ENCODE results near the gene ATP5F1C.
"Not testable (repeated sequence)": the region's sequence is repeated elsewhere in the genome, so short reads cannot be mapped to it uniquely, and the experiment has no call there.

The ATP5F1C gene

DNA sequence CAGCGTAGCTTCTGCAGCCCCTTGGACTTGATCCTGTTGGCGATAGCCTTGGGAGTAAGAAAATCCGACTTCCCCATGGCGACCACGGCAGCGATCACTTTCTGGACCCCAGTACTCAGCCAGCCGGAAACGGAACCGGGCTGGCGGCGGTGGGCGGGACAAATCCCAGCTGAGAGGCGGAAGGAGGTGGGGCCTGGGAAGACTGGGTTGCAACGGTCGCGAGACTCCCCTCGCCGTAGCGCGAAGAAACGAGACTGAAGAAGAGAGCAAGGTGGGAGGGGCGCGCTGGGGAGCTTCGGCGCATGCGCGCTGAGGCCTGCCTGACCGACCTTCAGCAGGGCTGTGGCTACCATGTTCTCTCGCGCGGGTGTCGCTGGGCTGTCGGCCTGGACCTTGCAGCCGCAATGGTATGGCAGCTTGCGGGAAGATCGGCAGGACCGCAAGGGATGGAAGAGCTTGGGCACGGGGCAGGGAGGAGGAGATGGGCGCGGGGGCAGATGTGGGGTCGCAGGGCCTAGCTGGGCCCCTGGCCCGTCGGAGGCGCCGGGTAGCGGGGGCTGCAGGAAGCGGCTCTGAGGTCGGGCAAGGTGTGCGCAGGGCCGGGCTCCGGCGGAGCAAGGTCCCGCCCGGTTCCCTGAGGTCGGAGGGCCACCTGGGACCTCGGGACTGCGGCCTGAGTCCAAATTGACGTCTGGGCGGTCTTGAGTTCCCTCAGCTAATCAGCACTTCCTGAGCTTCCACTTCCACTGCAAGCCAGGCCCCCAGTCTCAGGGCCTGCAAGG lies at the start of gene ATP5F1C, which contains the start of gene KIN:
ATP5F1C (plus strand) TSS at position 321 of the 782 bp plus-strand sequence; CDS start at position 352, 31 bp downstream.
KIN (minus strand) TSS at position 137 of the 782 bp plus-strand sequence; CDS start at position 77, 60 bp downstream.
- DNase-seq (ENCODE audit: low spot score) = peak; percentile 93

- DNase-seq (ENCODE audit: low spot score) = no peak
These were observed 49.2 kb upstream of the ATP5F1C start for GRCh38 chr10:7738536-7739407.

DNA sequence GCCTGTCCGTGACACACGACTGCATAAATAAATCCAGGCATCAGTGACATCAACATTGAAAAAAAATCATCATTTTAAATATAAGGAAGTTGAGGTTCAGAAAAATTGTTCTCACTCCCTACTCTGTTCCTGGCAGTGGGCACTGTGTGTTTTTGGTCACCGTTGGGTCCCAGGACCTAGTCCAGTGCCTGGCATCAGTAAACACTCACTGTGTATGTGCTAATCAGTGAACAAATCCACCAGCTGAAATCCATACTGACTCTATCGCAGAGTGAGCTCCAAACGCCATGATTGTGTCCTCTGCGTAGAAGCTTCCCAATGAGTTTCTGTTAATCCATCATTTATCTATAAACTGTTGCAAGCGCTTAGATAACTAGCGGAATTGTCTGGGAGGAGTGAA lies 43.7 kb upstream of the ATP5F1C start:
- DNase-seq (ENCODE audit: low spot score) = no peak

DNA sequence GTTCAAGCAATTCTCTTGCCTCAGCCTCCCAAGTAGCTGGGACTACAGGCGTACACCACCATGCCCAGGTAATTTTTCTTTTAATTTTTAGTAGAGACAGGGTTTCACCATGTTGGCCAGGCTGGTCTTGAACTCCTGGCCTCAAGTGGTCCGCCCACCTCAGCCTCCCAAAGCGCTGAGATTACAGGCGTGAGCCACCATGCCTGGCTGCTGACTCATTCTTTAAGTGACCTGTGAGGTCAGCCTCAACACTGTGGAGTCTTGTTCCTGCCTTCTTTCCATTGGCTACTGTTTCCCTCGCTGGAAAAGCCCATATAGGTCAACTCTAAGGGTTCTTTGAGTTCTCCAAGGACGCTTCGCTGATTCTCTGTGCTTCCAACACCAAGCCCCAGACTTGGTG lies 39.3 kb upstream of the ATP5F1C start:
- not testable (repeated sequence) for DNase-seq (ENCODE audit: low spot score)

DNA sequence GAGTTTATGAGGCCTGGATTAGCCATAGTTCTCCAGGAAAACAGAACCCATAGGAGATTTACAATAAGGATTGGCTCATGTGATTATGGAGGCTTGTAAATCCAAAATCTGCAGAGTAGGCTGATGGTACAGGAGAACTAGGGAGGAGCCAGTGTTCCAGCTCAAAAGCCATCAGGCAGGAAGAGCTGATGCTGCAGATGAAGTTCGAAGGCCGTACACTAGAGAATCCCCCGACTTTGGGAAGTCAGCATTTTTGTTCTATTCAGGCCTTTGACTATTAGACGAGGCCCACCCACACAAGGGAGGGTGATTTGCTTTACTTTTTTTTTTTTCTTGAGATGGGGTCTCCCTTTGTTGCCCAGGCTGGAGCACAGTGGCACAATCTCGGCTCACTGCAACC lies 37.8 kb upstream of the ATP5F1C start:
- DNase-seq (ENCODE audit: low spot score) = no peak

- no peak for DNase-seq (ENCODE audit: low spot score)
These were observed 35.7 kb upstream of the ATP5F1C start for GRCh38 chr10:7752251-7752650.

- no peak for DNase-seq (ENCODE audit: low spot score)
These were observed 32.9 kb upstream of the ATP5F1C start for GRCh38 chr10:7755103-7755502.

DNA sequence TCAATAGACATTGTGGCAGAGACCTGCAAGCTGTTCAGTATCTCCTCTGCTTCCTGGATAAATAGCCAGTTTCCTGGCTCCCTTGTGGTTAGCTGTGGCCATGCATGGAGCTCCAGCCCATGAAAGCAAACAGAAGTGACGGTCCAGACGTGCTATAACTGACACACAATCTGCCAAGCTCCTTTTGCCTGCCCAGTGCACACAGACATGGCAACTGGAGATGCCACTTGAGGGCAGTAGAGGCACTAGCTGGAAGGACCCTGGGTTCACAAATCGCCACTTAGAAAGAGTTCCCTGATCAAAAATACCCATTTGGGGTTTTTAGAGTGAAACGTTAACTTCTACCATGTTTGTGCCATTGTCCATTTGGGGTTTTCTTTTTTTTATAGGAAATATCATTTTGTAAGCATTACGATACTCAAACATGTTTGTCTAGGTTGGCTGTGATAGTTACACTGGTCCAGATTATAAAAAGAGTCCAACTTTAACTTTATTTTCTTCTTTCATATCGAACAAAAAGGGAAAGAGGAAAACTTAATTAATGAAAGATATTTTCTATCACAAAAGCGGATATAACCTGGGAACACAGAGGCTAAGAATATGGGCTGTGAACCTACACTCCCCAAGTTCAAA lies 31.5 kb upstream of the ATP5F1C start:
- DNase-seq (ENCODE audit: low spot score) = no peak

DNA sequence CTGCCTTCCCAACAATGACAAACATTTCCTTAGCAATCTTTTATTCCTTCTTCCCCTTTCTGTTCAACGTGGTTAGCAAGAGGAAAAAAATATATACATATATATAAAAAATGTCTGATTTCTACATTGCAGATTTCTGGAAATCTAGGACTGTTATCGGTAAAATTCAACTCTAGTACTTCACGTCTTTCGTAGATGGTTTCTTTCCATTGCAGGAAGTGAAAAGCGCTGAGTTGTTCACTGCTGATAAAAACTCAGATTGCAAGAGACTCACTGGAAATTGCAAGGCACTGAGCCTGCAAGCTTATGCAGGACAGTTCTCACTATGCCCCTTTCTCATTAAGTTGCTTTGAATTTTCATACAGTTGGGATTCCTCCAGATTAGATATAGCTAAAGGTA lies 24.0 kb upstream of the ATP5F1C start:
- DNase-seq (ENCODE audit: low spot score) = no peak

DNA sequence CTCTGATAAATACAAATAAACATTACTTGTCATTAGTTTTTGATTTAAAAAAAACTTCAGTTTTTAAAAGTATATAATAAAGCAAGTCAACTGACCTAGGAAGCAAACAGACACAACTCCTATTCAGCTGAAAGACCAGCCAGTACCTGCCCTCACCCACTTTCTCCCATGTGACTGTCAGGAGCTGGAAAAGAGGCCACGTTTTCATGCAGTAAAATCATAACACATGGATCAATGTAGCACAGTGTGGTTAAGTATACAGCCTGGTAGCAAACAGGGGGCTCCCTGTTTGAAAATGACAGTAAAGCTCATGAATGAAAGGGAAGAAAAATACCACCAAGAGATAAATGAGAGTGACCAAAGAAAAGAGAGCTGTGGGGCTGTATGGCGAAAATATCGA lies 21.7 kb upstream of the ATP5F1C start:
- DNase-seq (ENCODE audit: low spot score) = no peak

- no peak for DNase-seq (ENCODE audit: low spot score)
These were observed 20.8 kb upstream of the ATP5F1C start for GRCh38 chr10:7767209-7767608.

DNA sequence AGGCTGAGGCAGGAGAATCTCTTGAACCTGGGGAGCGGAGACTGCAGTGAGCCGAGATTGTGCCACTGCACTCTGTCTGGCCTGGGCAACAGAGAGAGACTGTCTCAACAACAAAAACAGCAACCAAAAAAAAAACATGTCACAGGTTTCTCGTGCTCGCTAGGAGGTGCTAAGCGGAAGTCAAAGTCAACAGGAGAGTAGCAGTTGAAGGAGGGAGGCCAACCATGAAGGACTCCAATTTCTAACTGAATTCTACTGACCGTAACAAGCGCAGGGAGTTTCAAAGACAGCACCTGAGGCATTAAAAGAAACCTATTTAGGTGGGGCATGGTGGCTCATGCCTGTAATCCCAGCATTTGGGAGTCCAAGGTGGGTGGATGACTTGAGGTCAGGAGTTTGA lies 19.6 kb upstream of the ATP5F1C start:
- DNase-seq (ENCODE audit: low spot score) = no peak

DNA sequence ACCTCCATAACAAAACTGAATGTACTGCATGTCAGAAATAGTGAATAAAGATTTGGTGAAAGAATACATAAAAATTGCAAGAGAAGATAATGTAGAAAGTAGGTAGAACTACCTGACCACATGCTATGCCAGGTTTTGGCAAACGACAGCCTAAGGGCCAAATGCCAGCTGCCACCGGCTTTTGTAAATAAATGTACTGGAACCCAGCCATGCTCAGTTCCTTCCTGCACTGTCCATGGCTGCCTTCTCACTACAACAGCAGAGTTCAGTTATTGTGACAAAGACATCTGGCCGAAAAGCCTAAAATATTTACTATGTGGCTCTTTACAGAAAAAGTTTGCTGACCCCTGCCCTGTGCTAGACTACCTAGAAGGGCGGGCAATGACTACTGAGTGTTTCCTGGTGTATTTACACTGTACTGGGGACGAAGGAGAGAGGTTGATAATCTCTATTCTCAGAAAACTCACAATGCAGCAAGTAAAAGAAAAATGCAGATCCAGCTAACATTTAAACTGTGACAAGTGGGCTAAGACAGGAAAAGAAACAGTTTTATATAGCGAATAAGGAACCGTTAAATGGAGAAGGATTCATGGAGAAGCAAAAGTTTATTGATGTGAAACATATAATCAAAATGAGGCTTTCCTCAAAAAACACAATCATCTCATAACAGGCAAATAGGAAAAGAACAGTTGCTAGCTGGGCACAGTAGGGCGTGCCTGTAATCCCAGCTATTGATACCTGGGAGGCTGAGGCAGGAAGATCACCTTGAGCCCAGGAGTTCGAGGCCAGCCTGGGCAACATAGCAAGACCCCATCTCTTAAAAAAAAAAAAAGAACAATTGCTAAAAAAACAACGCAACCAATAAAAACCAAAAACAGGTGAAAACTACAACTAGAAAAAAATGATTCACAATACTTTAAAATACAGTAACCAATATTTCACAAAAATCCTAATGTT lies 13.9 kb upstream of the ATP5F1C start:
- no peak for DNase-seq (ENCODE audit: low spot score)

DNA sequence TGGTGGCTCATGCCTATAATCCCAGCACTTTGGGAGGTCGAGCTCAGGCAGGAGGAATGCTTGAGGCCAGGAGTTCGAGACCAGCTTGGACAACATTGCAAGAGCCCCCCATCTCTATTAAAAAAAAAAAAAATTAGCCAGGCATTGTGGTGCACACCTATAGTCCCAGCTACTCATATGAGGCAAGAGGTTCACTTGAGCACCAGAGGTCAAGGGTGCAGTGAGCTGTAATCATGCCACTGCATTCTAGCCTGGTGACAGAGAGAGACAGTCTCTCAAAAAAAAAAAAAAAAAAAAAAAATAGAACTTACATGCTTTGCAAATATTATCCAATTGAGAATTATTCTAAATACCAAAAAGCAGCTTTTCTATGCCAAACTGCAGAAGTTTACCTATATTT lies 11.2 kb upstream of the ATP5F1C start:
- no peak for DNase-seq (ENCODE audit: low spot score)

- DNase-seq (ENCODE audit: low spot score) = not testable (repeated sequence)
These were observed 5.8 kb upstream of the ATP5F1C start for GRCh38 chr10:7782194-7782593.

- no peak for DNase-seq (ENCODE audit: low spot score)
These were observed 1.5 kb upstream of the ATP5F1C start for GRCh38 chr10:7786430-7786829.

- DNase-seq (ENCODE audit: low spot score) = no peak
These were observed 674 bp upstream of the ATP5F1C start for GRCh38 chr10:7787150-7787856.

- peak; percentile 7 for DNase-seq (ENCODE audit: low spot score)
These were observed 786 bp downstream of the ATP5F1C start for GRCh38 chr10:7788639-7789286.

DNA sequence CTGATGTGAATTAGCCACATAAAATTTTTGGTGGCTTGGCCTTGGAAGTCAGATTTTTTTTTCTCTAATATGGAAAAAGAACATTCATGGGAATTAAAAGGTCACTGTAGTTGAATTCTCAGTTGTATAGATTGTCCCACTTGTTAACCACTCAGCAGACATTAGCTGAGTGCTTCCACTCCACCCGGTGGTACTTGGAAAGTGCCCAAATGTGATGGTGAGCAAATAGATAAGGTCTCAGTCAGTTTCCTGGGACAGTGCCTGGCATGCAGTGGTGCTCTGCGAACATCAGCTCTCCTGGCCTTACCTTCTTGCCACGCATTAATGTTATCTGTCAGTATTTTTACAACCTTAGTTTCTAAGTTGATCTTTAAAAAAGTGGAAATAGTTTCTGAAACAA lies 1.4 kb downstream of the ATP5F1C start:
- no peak for DNase-seq (ENCODE audit: low spot score)

- peak; percentile 35 for DNase-seq (ENCODE audit: low spot score)
These were observed 4.6 kb downstream of the ATP5F1C start for GRCh38 chr10:7792541-7792940.

All from SW480 (cell line).